Astrocyte of the spinal cord (primary cell): Measurements from ENCODE around the gene ZFYVE21.

Source experiments
- DNase-seq: peaks from one replicate; pipeline ENCODE4 v3.0.0; 2011; ENCODE audit warnings: low read depth, low spot score
- H3K4me3 ChIP-seq: 2 replicates; pipeline ENCODE4 v1.5.1; 2011; ENCODE audit warnings: low read depth, mild to moderate bottlenecking, low read length, moderate library complexity
- in situ Hi-C: cut with HindIII; loops from 2 replicates; pipeline ENCODE4 v1.10.0; 2017; ENCODE audit warnings: low sequenced_read_pairs
- TF ChIP-seq, protein P1 (sequence below): IDR thresholded peaks from 2 replicates; pipeline ENCODE4 v1.5.1; 2012; ENCODE audit warnings: low read depth, mild to moderate bottlenecking, low read length, inconsistent platforms

The ZFYVE21 gene

DNA sequence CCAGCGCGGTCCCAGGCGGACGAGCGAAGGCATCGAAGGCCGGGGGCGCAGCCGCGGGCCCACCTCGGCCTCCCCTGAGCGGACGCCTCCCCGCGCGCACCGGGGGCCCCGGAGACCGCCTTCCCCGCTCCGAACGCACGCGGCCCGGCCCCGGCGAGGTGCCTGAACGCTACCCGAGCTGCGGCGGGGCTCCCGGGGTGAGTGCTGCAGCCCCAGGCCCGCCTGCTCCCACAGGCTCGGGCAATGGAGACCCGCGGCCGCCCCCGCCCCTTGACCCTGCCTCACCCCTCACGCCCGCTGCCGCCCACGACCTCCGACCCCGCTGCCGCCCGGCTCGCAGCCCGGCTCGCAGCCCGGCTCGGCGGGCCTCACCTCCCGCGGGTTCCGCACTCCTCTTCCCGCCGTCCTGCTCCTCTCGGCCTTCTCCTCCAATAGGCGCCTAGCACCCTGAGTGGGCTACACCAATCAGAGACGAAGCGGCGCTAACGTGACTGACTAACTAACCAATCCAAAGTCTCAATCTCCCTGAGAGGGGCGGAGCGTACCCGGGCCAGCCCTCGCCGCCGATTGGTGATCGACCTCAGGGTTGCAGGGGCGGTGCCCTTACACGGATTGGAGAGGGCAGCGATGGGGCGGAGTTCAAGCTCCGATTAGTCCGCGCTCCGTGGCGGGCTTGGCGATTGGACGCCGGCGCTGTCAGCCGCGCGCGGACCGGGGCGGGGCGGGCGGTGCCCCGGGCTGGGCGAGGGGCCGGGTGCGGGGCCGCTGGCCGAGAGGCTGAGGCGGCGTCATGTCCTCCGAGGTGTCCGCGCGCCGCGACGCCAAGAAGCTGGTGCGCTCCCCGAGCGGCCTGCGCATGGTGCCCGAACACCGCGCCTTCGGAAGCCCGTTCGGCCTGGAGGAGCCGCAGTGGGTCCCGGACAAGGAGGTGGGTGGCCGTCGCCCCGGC lies at the start of gene ZFYVE21, which contains the start of gene XRCC3:
ZFYVE21 (plus strand) TSS at position 759 of the 949 bp plus-strand sequence; CDS start at position 791, 32 bp downstream.
XRCC3 (minus strand) TSS at position 400 of the 949 bp plus-strand sequence. CDS start 4,364 bp downstream, outside the sequence.
- H3K4me3 ChIP-seq: peak within 1 kb of the TSS; percentile 58
- in situ Hi-C loops: no loop called here
- TF ChIP-seq, protein P1, sequence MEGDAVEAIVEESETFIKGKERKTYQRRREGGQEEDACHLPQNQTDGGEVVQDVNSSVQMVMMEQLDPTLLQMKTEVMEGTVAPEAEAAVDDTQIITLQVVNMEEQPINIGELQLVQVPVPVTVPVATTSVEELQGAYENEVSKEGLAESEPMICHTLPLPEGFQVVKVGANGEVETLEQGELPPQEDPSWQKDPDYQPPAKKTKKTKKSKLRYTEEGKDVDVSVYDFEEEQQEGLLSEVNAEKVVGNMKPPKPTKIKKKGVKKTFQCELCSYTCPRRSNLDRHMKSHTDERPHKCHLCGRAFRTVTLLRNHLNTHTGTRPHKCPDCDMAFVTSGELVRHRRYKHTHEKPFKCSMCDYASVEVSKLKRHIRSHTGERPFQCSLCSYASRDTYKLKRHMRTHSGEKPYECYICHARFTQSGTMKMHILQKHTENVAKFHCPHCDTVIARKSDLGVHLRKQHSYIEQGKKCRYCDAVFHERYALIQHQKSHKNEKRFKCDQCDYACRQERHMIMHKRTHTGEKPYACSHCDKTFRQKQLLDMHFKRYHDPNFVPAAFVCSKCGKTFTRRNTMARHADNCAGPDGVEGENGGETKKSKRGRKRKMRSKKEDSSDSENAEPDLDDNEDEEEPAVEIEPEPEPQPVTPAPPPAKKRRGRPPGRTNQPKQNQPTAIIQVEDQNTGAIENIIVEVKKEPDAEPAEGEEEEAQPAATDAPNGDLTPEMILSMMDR: no peak
- peak; percentile 100 for DNase-seq

DNA sequence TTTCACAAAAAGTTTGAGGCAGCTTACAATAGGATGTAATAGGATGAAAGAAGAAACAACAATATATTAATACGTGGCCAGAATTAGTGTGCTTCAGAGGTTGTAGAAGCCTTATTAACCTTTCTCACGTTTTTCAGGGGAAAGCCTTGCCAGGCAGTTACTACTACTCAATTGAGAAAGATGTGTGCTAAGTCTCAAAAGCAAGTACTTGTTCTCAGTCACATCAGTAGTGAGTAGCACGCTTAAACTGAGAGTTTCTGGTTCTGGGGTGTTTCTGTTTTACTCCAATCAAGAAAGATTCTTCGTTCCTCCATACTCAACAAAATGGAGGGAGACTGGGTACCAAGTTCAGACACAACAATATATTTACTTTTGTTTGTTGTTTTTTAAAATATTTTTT lies 47.9 kb upstream of the ZFYVE21 start:
- in situ Hi-C loops: no loop called here
- TF ChIP-seq, protein P1: no peak
- no peak for DNase-seq

GRCh38 chr14:103668117-103668516 lies 47.5 kb upstream of the ZFYVE21 start:
- no peak overlapping the region for H3K4me3 ChIP-seq
- in situ Hi-C loops: no loop called here
- TF ChIP-seq, protein P1: no peak
- DNase-seq: no peak

More for the DNA sequence above, 47.9 kb upstream of the ZFYVE21 start:
- H3K4me3 ChIP-seq: no peak overlapping the region

- no peak for DNase-seq
- no peak overlapping the region for H3K4me3 ChIP-seq
- TF ChIP-seq, protein P1: no peak
- in situ Hi-C loops: no loop called here
Measured at GRCh38 chr14:103669370-103669769, 46.2 kb upstream of the ZFYVE21 start.

DNA sequence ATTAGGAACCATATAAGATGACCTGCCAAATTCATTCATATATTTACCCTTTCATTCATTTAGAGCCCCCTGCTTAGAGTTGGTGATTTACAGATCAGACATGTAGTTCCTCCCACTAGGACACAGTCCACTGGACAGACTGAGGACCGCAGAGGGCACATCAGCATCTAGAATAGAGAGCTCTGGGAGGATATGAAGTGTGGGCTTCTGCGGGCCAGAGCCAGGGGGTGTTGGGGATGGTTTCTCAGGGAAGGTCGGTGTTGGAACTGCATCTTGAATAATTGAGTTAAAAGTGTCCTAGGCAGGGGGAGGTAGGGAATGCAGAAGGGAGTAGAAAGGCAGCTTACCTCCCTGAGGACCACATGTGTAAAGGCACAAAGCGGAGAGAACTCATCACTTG lies 43.7 kb upstream of the ZFYVE21 start:
- in situ Hi-C loops: no loop called here
- TF ChIP-seq, protein P1: no peak
- DNase-seq: no peak
- H3K4me3 ChIP-seq: no peak overlapping the region

DNA sequence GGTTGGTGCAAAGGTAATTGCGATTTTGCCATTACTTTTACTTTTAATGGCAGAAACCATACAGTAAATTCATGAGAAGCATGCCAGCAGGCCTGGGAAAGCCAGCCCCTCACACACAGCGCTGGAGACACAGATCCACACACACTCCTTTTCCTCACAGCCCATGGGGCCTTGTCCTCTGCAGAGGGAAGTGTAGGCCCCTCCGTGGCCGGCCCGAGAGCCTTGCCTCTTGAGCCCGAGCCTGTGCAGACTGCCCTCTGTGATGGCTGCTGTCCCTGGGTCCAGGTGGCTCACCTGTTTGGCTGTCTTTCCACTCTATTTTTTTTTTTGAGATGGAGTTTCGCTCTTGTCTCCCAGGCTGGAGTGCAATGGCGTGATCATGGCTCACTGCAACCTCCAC lies 39.7 kb upstream of the ZFYVE21 start:
- TF ChIP-seq, protein P1: no peak
- no peak for DNase-seq
- no peak overlapping the region for H3K4me3 ChIP-seq
- in situ Hi-C loops: no loop called here
